ENCODE data around the gene CCDC200.
"Not testable (repeated sequence)": the region's sequence is repeated elsewhere in the genome, so short reads cannot be mapped to it uniquely, and the experiment has no call there.

CCDC200 gene

GRCh38 chr17:43228020-43228782 is at the start of gene CCDC200:
CCDC200 (minus strand) TSS chr17:43228623; CDS start chr17:43228554, 69 bp downstream.
- not testable (repeated sequence) for DNase-seq

DNA sequence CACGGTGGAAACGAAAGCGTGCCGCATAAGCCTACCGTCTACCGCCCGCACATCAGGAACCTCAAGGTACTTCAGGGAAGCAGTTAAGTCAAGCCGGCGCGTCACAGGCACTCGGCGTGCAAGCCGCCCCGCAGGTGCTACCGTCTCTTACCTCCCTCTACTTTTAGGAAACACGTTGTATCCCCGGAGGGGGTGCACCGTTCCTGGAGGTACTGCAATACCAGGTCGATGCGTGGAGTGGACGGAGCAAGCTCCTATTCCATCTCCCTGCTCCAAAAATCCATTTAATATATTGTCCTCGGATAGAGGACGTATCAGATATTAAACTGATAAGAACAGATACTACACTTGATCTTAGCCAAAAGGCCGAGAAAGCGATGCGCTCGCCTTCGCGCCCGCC is 44.5 kb upstream of the CCDC200 start:
- DNase-seq: not testable (repeated sequence)

- not testable (repeated sequence) for DNase-seq
Observed at GRCh38 chr17:43272483-43272882, 44.1 kb upstream of the CCDC200 start.

GRCh38 chr17:43270552-43271504 is 42.4 kb upstream of the CCDC200 start:
- not testable (repeated sequence) for DNase-seq

DNA sequence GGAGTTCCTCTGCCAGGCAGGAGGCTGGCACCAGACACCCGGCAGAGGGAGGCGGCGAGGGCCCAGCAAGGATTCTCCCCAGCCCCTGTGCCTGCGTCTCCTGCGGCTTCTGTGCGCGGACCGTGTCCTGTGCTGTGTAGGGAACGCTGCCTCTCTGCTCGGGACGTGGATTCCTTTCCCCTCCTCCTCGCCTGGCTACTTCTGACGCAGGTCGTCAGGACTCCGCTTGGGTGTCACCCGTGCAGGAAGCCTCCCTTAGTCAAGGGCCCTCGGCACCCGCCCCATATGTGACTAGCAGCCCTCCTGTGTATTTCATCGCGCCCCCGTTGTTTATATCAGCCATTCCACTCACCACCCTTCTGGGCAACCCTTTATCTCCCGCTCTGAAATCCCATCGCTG is 18.0 kb upstream of the CCDC200 start:
- DNase-seq: not testable (repeated sequence)

GRCh38 chr17:43240596-43241352 is 12.4 kb upstream of the CCDC200 start:
- not testable (repeated sequence) for DNase-seq

- not testable (repeated sequence) for DNase-seq
Observed at GRCh38 chr17:43239597-43239996, 11.2 kb upstream of the CCDC200 start.

DNA sequence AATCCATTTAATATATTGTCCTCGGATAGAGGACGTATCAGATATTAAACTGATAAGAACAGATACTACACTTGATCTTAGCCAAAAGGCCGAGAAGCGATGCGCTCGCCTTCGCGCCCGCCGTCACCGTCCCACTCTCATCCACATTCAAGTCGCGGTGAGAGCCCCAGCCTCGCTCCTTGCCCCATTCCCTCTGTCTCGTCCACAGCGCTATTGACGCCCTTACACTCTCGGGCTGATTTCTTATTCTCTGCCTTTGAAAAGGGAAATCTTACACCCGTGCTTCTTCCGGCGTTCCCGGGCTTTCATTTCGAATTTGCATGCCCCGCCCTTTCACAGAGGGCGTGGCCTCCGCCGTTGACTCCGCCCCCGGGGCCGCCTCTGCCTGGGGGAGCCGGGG is 5.5 kb upstream of the CCDC200 start, which contains the start of gene RNU2-1:
Gene RNU2-1 (minus strand): TSS at position 101 of the 400 bp plus-strand sequence.
- not testable (repeated sequence) for DNase-seq

DNA sequence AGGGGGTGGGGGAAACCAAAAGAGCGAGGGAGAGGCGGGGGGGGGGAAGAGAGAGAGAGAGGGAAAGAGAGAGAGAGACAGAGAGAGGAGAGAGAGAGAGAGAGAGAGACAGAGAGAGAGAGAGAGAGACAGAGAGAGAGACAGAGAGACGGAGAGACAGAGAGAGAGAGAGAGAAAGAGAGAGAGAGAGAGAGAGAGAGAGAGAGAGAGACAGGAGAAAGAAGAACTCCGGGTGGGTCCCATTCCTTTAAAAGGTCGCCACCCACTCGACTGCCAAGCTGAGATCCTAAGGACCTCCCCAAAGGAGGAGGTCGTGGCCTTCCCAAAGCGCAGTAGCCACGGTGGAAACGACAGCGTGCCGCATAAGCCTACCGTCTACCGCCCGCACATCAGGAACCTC is 4.8 kb upstream of the CCDC200 start:
- not testable (repeated sequence) for DNase-seq

- not testable (repeated sequence) for DNase-seq
Observed at GRCh38 chr17:43232021-43232699, 3.7 kb upstream of the CCDC200 start.

DNA sequence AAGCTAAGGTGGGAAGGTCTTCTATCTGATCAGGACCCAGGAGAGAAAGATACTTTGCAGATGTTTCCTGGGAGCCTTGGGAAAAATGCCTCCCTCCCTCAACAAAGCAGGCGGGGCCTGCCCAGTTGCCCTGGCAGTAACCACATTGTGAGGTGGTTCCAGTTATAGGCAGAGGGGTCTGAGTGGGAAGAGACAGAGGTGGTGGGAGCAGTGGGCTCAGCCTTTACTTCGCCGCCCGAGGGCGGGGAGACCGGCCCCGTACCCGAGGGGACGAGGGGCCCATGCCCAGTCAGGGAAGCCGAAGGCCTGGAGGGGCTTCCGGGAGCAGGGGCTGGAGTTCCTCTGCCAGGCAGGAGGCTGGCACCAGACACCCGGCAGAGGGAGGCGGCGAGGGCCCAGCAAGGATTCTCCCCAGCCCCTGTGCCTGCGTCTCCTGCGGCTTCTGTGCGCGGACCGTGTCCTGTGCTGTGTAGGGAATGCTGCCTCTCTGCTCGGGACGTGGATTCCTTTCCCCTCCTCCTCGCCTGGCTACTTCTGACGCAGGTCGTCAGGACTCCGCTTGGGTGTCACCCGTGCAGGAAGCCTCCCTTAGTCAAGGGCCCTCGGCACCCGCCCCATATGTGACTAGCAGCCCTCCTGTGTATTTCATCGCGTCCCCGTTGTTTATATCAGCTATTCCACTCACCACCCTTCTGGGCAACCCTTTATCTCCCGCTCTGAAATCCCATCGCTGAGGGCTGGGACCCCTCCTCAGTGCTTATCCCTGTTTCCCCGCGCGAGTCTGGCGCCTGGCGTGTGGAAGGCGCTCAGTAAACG is 3.0 kb upstream of the CCDC200 start:
- DNase-seq: not testable (repeated sequence)

GRCh38 chr17:43226393-43226792 is 2.0 kb downstream of the CCDC200 start:
- DNase-seq: no peak

GRCh38 chr17:43224146-43224705 is 4.2 kb downstream of the CCDC200 start:
- no peak for DNase-seq

DNA sequence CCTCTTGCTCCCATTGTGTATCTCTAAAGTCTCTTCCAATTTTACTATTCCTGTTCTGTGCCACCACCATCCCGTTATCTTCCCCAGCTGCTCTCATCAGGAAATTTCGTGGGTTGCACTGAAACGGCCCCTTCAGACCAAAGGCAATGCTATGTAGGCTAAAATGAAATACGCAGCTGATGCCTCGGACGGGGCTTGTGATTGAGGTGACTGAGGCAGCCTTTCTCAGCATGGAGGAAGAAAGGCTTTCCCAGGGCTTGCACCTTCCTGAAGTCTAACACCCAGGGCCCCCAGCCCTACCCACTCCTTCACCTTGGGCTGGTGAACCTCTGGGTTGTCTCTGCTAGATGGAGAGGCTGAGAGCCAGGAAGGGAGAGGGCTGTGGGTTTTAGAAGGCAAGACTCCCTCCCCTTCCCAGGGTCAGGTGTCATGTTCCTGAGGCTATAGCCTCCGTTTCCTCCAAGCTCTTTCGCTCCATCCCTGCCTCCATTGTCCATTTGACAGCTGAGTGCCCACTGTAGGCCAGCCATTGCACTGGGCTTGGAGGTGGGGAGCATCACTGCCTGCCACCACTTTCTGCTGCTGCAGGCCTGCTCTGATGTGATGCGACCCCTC is 7.8 kb downstream of the CCDC200 start:
- DNase-seq: no peak

DNA sequence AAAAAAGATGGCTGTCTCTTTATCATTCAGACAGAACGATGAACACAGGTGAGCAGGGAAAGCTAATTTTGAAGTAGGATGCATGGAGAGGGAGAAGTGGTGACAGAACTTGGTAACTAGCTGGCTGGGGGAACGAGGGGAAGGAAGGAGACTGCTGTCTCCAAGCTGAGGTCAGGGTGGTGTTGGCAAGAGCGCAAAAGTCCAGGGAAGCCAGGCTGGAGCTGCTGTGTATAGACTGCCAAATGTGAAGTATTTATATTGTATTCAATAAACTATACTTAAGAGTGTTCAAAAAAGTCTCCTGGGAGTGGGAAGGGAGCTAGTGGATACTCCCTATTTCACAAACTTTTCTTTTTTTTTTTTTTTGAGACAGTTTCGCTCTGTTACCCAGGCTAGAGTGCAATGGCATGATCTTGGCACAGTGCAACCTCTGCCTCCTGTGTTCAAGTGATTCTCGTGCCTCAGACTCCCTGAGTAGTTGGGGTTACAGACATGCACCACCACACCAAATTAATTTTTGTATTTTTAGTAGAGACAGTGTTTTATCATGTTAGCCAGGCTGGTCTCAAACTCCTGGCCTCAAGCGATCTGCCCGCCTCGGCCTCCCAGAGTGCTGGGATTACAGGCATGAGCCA is 8.6 kb downstream of the CCDC200 start:
- DNase-seq: no peak

- no peak for DNase-seq
Observed at GRCh38 chr17:43219001-43219400, 9.4 kb downstream of the CCDC200 start.

GRCh38 chr17:43217614-43218087 is 10.8 kb downstream of the CCDC200 start:
- no peak for DNase-seq

GRCh38 chr17:43216762-43217613 is 11.4 kb downstream of the CCDC200 start:
- no peak for DNase-seq

DNA sequence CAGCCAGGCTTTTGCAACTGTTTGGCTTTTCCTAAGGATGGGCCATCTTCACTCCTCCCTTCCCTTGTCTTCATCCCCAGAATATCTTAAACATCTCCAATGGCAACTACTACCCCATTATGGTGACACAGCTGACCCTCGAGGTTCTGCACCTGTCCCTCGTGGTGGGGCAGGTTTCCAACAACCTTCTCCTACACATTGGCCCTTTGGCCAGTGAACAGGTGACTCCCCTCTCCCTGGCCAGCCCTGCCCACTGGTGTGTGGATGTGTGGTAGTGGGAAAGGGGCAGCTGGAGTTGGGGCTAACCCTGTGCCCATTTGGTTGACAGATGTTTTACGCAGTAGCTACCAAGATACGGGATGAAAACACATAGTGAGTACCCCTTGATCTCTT is 12.1 kb downstream of the CCDC200 start:
- no peak for DNase-seq
